Measurements from ENCODE around the gene OR2T27. TPM values are rescaled to one million over a fixed set of nuclear protein-coding genes. Genes with fewer than 3 reads are reported as not detected.
"Not testable (repeated sequence)": the region's sequence is repeated elsewhere in the genome, so short reads cannot be mapped to it uniquely, and the experiment has no call there.

Gene OR2T27
- total and polyA plus RNA-seq, 5 experiments from 2014 or later = not detected

- POLR2A ChIA-PET = interaction anchor here (1.2 kb wide), 1 partner anchor 214 kb away, joined by 3 read pairs; no protein-coding TSS in a partner anchor
- peak overlapping the region in 1 of 10 donors; percentile 39 for H3K27ac Mint-ChIP-seq
- peaks cover 0 to 6% (median under 1%) of the 10 kb centered on the region in 4 donors for H3K4me1 Mint-ChIP-seq
- H3K36me3 Mint-ChIP-seq = peaks cover 0 to 6% (median 0%) of the 10 kb centered on the region in 3 donors
- ATAC-seq (no peak), DNase-seq (no peak)
- peaks cover 8 to 18% (median 14%) of the 10 kb centered on the region in 5 donors for H3K27me3 Mint-ChIP-seq
- H3K4me3 Mint-ChIP-seq = no peak overlapping the region
- H3K9me3 Mint-ChIP-seq = peaks cover 0 to 4% (median 0%) of the 10 kb centered on the region in 9 donors
These were observed 26.3 kb upstream of the OR2T27 start for GRCh38 chr1:248681651-248682050.

- Mint-ChIP-seq H3K4me3 (no peak overlapping the region), H3K9me3 (peaks cover 0 to 17% (median 5%) of the 10 kb centered on the region in 9 donors), H3K27me3 (peaks cover 0 to 2% (median 0%) of the 10 kb centered on the region in 5 donors), H3K36me3 (peaks cover 0 to 11% (median 6%) of the 10 kb centered on the region in 3 donors), H3K27ac (no peak overlapping the region), H3K4me1 (no peaks in the 10 kb centered on the region)
- ATAC-seq = no peak
- DNase-seq = no peak
- POLR2A ChIA-PET = no interaction called here
These were observed 14.7 kb upstream of the OR2T27 start for GRCh38 chr1:248670003-248670402.

- H3K9me3 Mint-ChIP-seq, POLR2A ChIA-PET, H3K27me3 Mint-ChIP-seq, H3K36me3 Mint-ChIP-seq, H3K4me3 Mint-ChIP-seq, ATAC-seq: not testable (repeated sequence)
- DNase-seq = peak in 1 of 10 donors; percentile 8
- Mint-ChIP-seq H3K4me1 (peaks cover 2 to 17% (median 6%) of the 10 kb centered on the region in 4 donors), H3K27ac (peak overlapping the region in 5 of 10 donors; percentile 3 to 77 (median 67))
These were observed 8.4 kb upstream of the OR2T27 start for GRCh38 chr1:248663453-248664328.

- H3K36me3 Mint-ChIP-seq, H3K4me3 Mint-ChIP-seq, H3K9me3 Mint-ChIP-seq, POLR2A ChIA-PET, DNase-seq, H3K27me3 Mint-ChIP-seq, H3K4me1 Mint-ChIP-seq, ATAC-seq, H3K27ac Mint-ChIP-seq: not testable (repeated sequence)
These were observed 1.5 kb upstream of the OR2T27 start for GRCh38 chr1:248656797-248657196.

GRCh38 chr1:248648770-248649536, 6.4 kb downstream of the OR2T27 start:
- H3K9me3 Mint-ChIP-seq, POLR2A ChIA-PET, ATAC-seq, H3K4me3 Mint-ChIP-seq, H3K27me3 Mint-ChIP-seq, DNase-seq, H3K36me3 Mint-ChIP-seq, H3K4me1 Mint-ChIP-seq, H3K27ac Mint-ChIP-seq: not testable (repeated sequence)

- H3K4me1 Mint-ChIP-seq, POLR2A ChIA-PET, DNase-seq, H3K36me3 Mint-ChIP-seq, H3K9me3 Mint-ChIP-seq, ATAC-seq, H3K27ac Mint-ChIP-seq, H3K4me3 Mint-ChIP-seq, H3K27me3 Mint-ChIP-seq: not testable (repeated sequence)
These were observed 10.2 kb downstream of the OR2T27 start, which contains the start of gene OR2T35 for GRCh38 chr1:248645178-248645577. Gene OR2T35, minus strand, starts transcription at chr1:248645278. Its CDS starts 6,020 bp downstream, at chr1:248639258.

GRCh38 chr1:248642971-248643651, 12.2 kb downstream of the OR2T27 start:
- H3K9me3 Mint-ChIP-seq, H3K4me1 Mint-ChIP-seq, H3K27me3 Mint-ChIP-seq, DNase-seq, H3K36me3 Mint-ChIP-seq, H3K27ac Mint-ChIP-seq, H3K4me3 Mint-ChIP-seq, POLR2A ChIA-PET: not testable (repeated sequence)
- peak in 1 of 2 donors; percentile 39 for ATAC-seq

GRCh38 chr1:248641583-248641982, 13.7 kb downstream of the OR2T27 start:
- DNase-seq, H3K27ac Mint-ChIP-seq, H3K4me1 Mint-ChIP-seq, ATAC-seq, POLR2A ChIA-PET, H3K27me3 Mint-ChIP-seq, H3K36me3 Mint-ChIP-seq, H3K9me3 Mint-ChIP-seq, H3K4me3 Mint-ChIP-seq: not testable (repeated sequence)

GRCh38 chr1:248640906-248641305, 14.4 kb downstream of the OR2T27 start:
- not testable (repeated sequence) for H3K36me3 Mint-ChIP-seq

GRCh38 chr1:248639652-248640051, 15.7 kb downstream of the OR2T27 start:
- H3K9me3 Mint-ChIP-seq, H3K27me3 Mint-ChIP-seq, H3K4me1 Mint-ChIP-seq, H3K36me3 Mint-ChIP-seq, ATAC-seq, H3K4me3 Mint-ChIP-seq, H3K27ac Mint-ChIP-seq, DNase-seq, POLR2A ChIA-PET: not testable (repeated sequence)

More at GRCh38 chr1:248640906-248641305, 14.4 kb downstream of the OR2T27 start:
- H3K9me3 Mint-ChIP-seq, H3K4me3 Mint-ChIP-seq, H3K4me1 Mint-ChIP-seq, H3K27me3 Mint-ChIP-seq, DNase-seq, H3K27ac Mint-ChIP-seq, POLR2A ChIA-PET, ATAC-seq: not testable (repeated sequence)

- ATAC-seq, H3K36me3 Mint-ChIP-seq, H3K4me3 Mint-ChIP-seq, H3K4me1 Mint-ChIP-seq, H3K27ac Mint-ChIP-seq, H3K9me3 Mint-ChIP-seq, DNase-seq, POLR2A ChIA-PET, H3K27me3 Mint-ChIP-seq: not testable (repeated sequence)
These were observed 18.7 kb downstream of the OR2T27 start for GRCh38 chr1:248636612-248637011.

GRCh38 chr1:248634991-248635390, 20.3 kb downstream of the OR2T27 start, which contains the start of gene OR2T11:
Gene OR2T11, minus strand, starts transcription at chr1:248635091. Its CDS starts 7,963 bp downstream, at chr1:248627128.
- POLR2A ChIA-PET, ATAC-seq, H3K27me3 Mint-ChIP-seq: not testable (repeated sequence)

More at GRCh38 chr1:248634991-248635390, 20.3 kb downstream of the OR2T27 start, which contains the start of gene OR2T11:
- not testable (repeated sequence) for DNase-seq, H3K27ac Mint-ChIP-seq, H3K4me1 Mint-ChIP-seq, H3K4me3 Mint-ChIP-seq, H3K9me3 Mint-ChIP-seq, H3K36me3 Mint-ChIP-seq
